ENCODE measurements around the gene SRSF2.
"Not testable (repeated sequence)": the region's sequence is repeated elsewhere in the genome, so short reads cannot be mapped to it uniquely, and the experiment has no call there.

SRSF2 gene

DNA sequence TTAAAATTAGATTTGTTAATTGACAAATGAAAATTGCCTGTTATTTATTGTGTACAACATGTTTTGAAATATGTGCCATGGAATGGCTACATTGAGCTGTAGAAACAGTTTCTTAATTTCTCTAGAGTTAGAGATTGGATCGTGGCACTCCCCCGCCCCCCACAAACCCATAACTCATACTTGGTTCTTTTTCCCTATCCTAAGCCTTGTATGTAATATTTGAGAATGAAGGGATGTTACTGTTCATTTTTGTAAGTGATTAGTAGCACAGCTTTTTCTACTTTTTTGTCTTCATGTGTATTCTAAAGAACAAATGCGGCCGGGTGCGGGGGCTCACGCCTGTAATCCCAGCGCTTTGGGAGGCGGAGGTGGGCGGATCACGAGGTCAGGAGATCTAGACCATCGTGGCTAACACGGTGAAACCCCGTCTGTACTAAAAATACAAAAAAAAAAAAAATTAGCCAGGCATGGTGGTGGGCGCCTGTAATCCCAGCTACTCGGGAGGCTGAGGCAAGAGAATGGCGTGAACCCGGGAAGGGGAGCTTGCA, 2.5 kb upstream of the SRSF2 start:
- DNase-seq (ENCODE audit: low spot score) = not testable (repeated sequence)

DNA sequence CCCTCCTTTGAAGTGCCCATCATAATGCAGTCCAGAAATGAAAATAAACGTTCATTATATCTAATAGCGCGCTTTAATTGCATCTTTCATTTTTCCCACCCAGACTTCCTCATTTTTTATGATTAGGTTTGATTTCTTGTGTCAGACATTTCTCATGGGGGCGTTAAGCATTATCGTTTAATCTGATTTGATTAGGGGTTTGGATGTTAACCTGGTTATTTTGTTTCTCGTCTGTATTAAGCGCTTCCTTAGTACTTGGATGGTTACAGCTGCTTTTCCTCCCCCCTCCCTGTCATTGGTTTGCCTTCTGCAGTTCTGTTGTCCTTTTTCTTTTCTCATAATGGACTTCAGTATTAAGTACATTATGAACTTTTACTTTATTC, 1.3 kb upstream of the SRSF2 start:
- peak; percentile 65 for DNase-seq (ENCODE audit: low spot score)

DNA sequence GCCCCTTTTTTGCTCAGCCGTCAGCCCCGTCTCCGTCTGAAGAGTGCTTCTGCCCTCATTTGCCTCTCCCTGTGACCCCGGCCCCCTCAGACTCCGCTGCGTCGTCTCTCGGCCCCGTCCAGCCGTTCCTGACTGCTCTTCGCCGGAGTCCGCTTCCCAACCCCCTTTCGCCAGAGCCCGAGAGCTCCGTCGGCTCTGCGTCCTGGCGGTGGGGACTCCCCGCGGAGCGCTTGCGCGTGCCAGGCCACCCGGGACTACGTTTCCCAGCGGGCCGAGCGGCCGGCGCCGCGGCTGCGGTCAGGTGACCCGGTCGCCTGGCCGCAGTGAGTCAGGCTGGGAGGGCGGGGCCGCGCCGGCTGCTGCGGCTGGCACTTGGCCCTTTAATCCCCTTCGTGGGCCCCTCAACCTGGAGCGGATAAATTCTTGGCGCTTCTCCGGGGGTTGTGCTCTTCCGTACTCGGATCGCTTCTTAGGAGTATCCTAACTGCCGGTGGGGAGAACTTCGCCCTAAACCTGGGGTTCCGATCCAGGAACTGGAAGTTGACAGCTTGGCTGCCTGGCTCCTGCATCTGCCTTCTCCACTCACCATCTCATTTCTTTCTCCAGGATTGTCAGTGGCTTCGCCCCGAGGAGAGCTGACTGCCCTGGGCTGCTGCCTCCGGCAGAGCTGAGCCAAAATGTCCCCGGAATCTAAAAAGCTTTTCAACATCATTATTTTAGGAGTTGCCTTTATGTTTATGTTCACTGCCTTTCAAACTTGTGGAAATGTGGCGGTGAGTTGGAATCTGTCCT, 741 bp upstream of the SRSF2 start, which contains the start of gene MFSD11:
Gene MFSD11 (plus strand): TSS at position 444 of the 792 bp plus-strand sequence. CDS start 234 bp downstream, at position 678.
- peak; percentile 96 for DNase-seq (ENCODE audit: low spot score)

- peak; percentile 50 for DNase-seq (ENCODE audit: low spot score)
Observed at GRCh38 chr17:76736349-76737081, 616 bp downstream of the SRSF2 start.

GRCh38 chr17:76735586-76736348, 1.4 kb downstream of the SRSF2 start:
- DNase-seq (ENCODE audit: low spot score) = peak; percentile 38

DNA sequence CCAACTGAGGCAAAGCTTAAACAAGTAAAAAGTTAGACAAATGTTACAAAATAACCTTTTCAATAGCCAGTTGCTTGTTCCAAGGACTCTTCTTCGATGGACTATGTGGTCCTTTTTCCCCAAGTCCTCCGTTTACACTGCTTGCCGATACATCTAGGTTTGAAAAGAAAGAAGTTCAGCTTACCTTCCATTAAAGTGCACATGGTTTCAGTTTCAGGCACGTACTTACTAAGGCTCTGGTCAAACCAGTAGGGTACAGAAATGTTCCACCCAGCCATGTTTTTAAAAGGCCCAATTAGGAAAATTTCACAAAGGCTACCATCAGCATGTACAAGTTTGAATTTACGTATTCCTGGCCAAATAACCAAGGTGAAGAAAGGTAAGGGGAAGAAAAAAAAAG, 2.1 kb downstream of the SRSF2 start:
- DNase-seq (ENCODE audit: low spot score) = no peak

DNA sequence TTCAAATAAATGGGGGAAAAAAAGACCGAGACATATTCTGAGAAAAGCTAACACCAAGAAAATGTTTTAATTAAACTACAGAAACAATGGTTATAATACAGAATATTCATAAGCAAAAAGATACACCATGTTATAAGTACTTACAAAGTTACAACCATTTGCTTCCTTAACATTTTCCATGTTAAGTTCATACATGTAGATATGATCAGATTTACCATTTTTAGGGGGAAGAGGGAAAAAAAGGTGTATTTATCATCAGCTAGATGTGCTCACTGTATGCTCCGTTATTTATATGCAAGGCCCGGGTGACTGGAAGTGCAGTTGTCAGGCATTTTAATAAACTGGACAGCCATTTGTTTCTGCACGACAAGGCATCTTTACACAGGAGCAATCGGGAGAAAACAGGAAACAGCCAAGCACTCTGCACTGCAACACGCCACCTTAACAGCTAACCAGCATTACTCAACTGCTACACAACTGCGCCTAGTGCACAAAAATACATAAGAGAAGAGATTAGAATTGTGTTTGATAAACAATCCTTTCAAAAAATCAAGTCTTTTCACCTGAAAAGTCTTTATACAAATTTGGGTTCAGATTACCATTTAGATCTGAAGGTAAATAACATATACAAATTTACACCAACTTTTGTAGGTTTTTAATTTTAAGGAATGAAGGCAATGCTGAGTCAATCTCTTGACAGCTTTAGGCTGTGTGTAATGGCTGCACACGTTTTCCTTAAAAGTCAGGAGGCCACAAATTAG, 2.9 kb downstream of the SRSF2 start:
- DNase-seq (ENCODE audit: low spot score) = no peak

- no peak for DNase-seq (ENCODE audit: low spot score)
Observed at GRCh38 chr17:76733618-76733957, 3.5 kb downstream of the SRSF2 start.

DNA sequence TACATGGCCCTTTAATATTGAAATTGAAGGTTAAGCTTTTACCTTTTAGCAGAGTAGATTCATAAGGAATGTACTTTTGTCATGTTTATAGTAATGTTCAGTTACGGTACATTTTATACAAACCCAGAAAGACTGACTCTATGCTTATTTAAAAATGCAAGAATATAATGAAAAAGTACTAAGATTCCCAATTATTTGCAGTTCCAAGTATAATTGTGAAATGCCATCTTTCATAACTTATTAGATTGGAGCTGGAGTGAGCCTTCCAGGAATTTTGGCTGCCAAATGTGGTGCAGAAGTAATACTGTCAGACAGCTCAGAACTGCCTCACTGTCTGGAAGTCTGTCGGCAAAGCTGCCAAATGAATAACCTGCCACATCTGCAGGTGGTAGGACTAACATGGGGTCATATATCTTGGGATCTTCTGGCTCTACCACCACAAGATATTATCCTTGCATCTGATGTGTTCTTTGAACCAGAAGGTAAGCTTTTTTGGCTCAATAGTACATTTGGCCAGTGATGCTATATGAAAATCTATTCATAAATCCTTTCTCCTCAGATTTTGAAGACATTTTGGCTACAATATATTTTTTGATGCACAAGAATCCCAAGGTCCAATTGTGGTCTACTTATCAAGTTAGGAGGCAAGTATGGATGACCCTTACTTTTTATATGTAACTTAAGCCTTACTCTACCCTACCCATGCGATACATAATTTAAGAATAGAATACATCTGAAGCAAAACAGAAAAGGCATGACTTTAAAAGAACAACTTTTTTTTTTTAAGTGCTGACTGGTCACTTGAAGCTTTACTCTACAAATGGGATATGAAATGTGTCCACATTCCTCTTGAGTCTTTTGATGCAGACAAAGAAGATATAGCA, 4.2 kb downstream of the SRSF2 start:
- no peak for DNase-seq (ENCODE audit: low spot score)

- not testable (repeated sequence) for DNase-seq (ENCODE audit: low spot score)
Observed at GRCh38 chr17:76731800-76732733, 5.1 kb downstream of the SRSF2 start.

GRCh38 chr17:76727745-76728456, 9.2 kb downstream of the SRSF2 start:
- DNase-seq (ENCODE audit: low spot score) = no peak

DNA sequence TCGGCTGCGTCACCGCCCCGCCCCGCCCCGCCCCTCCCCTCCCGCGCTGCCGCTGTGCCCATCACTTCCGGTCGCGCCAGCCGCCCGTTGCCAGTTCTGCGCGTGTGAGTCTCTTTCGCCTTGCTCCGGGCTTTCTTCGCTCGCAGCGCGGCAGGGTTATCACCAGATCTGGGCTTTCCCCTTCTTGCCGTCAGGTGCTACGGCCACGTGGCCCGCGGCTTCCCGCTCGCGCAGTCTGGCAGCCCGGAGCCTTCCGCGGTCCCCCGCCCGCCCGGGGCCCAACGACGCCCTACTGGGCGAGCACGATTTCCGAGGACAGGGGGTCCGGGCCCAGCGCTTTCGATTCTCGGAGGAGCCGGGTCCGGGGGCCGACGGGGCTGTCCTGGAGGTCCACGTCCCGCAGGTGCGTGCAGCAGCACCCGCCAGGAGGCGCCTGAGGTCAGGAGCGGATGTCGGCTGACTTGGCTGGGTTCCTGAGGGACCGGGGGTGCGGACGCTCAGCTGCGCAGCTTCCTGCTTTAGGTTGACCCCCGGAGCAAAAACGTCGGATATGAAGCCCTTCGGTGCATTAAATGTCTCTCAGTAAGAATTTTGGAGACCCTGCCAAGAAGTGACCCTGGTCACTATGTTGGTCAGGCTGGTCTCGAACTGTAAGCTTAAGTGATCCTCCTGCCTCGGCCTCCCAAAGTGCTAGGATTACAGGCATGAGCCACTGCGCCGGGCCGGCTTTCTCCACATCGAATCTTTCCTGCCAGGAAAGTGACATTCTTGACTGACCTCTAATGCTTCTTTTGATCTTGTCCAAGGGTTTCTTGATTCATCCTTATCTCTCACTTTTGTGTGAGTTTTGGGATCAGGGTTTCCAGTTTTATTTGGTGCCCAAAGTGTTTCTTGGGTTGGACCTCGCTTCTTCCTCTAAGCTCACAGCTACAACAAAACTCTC, 10.1 kb downstream of the SRSF2 start, which contains the start of gene METTL23:
Gene METTL23 (plus strand): TSS at position 64 of the 943 bp plus-strand sequence. CDS start 2,872 bp downstream, outside the sequence.
- peak; percentile 82 for DNase-seq (ENCODE audit: low spot score)

DNA sequence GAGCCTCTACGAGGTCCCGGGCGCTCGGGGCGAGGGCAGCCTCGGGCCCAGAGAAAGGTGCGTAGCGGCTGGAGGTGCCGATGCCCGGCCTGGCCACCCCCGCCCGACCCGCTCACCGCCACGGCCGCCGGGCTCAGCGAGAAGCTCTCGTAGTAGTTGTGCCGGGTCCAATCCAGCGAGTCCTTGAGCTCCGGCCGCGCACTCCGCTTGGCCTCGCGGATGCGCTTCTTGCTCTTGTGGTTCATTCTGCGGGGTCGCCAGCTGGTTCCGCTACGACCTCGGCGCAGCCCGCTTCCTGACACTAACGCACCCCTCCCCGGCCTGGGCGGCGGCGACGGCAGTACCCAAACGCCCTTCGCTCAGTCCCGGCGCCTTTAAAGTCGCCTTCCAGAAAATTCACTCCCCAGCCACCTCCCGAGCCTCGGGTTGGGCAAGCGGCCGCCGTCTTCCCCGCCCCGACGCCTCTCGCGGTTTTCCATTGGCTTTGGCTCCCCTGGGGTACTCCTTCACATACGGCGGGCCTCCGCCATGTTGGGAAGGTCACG, 10.8 kb downstream of the SRSF2 start, which contains the start of gene JMJD6:
Gene JMJD6 (minus strand): TSS at position 376 of the 545 bp plus-strand sequence. CDS start 131 bp downstream, at position 245.
- peak; percentile 99 for DNase-seq (ENCODE audit: low spot score)

DNA sequence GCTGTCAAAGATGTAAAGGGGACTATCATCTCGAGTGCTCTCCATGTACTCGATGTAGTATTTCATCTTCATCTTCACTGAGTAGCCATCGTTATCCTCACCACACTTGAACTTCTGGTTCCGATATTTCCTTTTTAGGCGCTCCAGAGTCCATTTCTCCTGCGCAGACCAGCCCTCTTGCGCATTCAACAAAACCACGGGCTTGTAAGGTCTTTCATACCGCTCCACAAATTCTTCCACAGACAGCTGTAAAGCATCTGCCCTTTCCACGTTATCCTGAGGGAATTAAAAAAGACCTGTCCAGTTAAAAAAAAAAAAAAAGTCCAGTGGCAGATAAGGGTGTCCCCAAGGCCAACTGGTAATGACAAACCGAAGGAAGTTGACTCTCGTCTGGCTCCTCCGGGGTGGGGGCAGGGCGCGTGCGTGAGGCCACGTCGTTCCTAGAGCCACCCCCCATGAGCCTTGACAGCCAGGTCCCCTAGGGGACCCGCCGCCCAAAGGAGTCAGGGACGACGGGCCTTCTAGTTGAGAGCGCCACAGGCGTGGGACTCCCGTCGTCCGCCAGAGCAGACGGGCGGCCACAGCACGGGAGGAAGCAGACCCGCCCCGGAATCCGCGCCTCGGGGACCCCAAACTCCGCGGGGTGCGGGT, 11.4 kb downstream of the SRSF2 start:
- DNase-seq (ENCODE audit: low spot score) = peak; percentile 63

- DNase-seq (ENCODE audit: low spot score) = no peak
Observed at GRCh38 chr17:76723812-76724211, 13.3 kb downstream of the SRSF2 start.

DNA sequence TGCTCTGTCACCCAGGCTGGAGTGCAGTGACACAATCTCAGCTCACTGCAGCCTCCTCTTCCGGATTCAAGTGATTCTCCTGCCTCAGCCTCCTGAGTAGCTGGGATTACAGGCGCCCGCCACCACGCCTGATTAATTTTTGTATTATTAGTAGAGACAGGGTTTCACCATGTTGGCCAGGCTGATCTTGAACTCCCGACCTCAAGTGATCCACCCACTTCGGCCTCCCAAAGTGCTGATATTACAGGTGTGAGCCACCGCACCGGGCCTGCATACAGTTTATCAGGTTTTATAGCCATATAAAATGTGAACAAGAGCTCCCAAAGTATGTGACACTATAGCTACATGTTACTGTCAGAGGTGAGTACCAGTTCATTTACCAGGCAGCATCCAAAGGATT, 14.2 kb downstream of the SRSF2 start:
- DNase-seq (ENCODE audit: low spot score) = not testable (repeated sequence)
